Activated naive CD8-positive, alpha-beta T cell (primary cell): ENCODE results near the gene EPS8L3.
"Not testable (repeated sequence)": the region's sequence is repeated elsewhere in the genome, so short reads cannot be mapped to it uniquely, and the experiment has no call there.

Experiments used
- H3K27ac Mint-ChIP-seq: one replicate; pipeline ENCODE4 v1.8.0; 2021; ENCODE audit warnings: mixed read lengths
- H3K27me3 Mint-ChIP-seq: one replicate; pipeline ENCODE4 v1.8.0; 2021; ENCODE audit warnings: mixed read lengths
- H3K36me3 Mint-ChIP-seq: one replicate; pipeline ENCODE4 v1.8.0; 2021; ENCODE audit warnings: mixed read lengths
- H3K4me1 Mint-ChIP-seq: one replicate; pipeline ENCODE4 v1.8.0; 2021; ENCODE audit warnings: low read depth, mixed read lengths
- H3K4me3 Mint-ChIP-seq: one replicate; pipeline ENCODE4 v1.8.0; 2021; ENCODE audit warnings: mild to moderate bottlenecking, mixed read lengths
- H3K9me3 Mint-ChIP-seq: one replicate; pipeline ENCODE4 v1.8.0; 2021; ENCODE audit warnings: low read depth, mixed read lengths

EPS8L3 gene

DNA sequence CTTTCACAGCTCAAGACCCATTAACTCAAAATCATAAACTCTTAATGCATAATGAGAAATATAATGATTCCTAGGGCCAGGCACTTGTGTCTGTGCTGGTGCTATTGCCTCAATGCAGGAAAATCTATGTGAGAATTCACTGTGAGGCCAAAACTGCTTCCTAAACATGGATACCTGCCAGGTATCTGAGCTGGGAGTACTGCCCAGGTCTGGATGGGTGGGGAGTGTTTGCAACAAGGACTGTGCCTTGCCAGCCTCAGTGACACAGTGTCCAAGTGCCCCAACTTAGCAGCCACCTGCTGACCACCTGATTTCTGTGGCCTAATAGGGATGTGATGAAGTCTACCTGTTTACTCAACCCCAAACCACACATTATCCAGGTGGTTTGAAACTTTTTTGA is 53.9 kb downstream of the EPS8L3 start:
- peaks cover 12% of the 10 kb centered on the region for H3K27me3 Mint-ChIP-seq
- not testable (repeated sequence) for H3K4me1 Mint-ChIP-seq, H3K4me3 Mint-ChIP-seq, H3K9me3 Mint-ChIP-seq, H3K36me3 Mint-ChIP-seq, H3K27ac Mint-ChIP-seq

DNA sequence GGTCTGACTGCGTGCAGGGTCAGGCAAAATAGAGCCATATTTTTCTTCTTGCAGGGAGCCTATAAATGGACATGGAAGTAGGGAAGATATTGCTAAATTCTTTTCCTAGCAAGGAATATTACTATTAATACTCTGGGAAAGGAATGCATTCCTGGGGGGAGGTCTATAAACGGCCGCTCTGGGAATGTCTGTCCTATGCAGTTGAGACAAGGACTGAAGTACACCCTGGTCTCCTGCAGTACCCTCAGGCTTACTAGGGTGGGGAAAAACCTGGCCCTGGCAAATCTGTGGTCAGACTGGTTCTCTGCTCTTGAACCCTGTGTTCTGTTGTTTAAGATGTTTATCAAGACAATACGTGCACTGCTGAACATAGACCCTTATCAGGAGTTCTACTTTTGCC is 54.8 kb downstream of the EPS8L3 start:
- not testable (repeated sequence) for H3K4me1 Mint-ChIP-seq, H3K9me3 Mint-ChIP-seq, H3K36me3 Mint-ChIP-seq, H3K4me3 Mint-ChIP-seq, H3K27ac Mint-ChIP-seq, H3K27me3 Mint-ChIP-seq

DNA sequence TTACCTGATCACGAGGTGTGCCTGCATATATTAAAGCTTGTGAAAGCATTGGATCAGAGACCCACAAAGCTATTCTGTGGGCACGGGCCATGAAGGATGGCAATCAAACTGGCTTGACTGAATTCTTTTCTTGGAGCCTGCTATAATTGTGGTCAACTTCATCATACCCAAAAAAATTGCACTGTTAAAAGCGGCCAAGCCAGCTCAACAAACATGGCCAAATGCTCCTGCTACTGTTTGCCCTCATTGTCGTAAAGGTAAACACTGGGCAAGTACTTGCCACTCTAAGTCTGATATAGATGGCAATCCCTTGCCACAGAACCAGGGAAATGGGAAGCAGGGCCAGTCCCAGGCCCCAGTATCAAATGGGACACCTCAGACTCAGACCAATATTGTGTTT is 58.3 kb downstream of the EPS8L3 start:
- no peak overlapping the region for H3K4me3 Mint-ChIP-seq
- H3K4me1 Mint-ChIP-seq, result no peaks in the 10 kb centered on the region
- H3K36me3 Mint-ChIP-seq, result no peaks in the 10 kb centered on the region
- H3K9me3 Mint-ChIP-seq, result peaks cover 3% of the 10 kb centered on the region
- no peak overlapping the region for H3K27ac Mint-ChIP-seq
- peaks cover 2% of the 10 kb centered on the region for H3K27me3 Mint-ChIP-seq

DNA sequence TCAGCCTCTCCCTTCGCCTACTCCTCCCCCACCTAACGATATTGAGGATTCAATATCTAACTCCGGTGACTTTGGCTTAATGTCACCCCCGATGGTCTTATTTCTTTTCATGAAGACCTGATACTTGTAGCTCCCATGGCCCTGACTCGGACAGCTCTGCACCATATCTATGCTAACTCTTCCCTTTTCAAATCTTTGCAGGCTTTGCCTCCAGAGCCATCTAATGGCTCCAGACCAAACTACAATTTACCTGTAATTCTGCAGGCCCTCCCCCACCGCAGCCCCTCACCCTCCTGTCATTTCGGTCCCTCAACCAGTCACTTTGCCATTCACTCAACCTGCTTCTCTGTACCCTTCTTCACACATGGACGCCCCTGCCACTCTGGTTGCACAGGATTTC is 59.5 kb downstream of the EPS8L3 start:
- Mint-ChIP-seq H3K36me3 (no peaks in the 10 kb centered on the region), H3K9me3 (peaks cover 3% of the 10 kb centered on the region), H3K27me3 (peaks cover 2% of the 10 kb centered on the region), H3K4me1 (no peaks in the 10 kb centered on the region), H3K27ac (no peak overlapping the region), H3K4me3 (no peak overlapping the region)

DNA sequence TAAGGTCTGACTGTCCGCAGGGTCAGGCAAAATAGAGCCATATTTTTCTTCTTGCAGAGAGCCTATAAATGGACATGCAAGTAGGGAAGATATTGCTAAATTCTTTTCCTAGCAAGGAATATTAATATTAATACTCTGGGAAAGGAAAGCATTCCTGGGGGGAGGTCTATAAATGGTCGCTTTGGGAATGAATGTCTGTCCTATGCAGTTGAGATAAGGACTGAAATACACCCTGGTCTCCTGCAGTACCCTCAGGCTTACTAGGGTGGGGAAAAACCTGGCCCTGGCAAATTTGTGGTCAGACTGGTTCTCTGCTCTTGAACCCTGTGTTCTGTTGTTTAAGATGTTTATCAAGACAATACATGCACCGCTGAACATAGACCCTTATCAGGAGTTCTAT is 60.8 kb downstream of the EPS8L3 start:
- not testable (repeated sequence) for H3K36me3 Mint-ChIP-seq, H3K9me3 Mint-ChIP-seq, H3K27ac Mint-ChIP-seq, H3K27me3 Mint-ChIP-seq, H3K4me3 Mint-ChIP-seq, H3K4me1 Mint-ChIP-seq
